ENCODE data around the gene COX7B2.
A peak's percentile ranks its signal among the peaks of the same experiment; 100 is the strongest.

- TF ChIP-seq CTCF (IDR thresholded peaks at IDR 0.05) (peak; percentile 30 to 62 (median 45)), POLR2A (IDR thresholded peaks at IDR 0.05) (no peak)
Measured at GRCh38 chr4:46844325-46844917, 64.6 kb downstream of the COX7B2 start.

Measured in esophagus squamous epithelium (tissue), 4 donors.